Amniotic epithelial cell (primary cell): ENCODE results near the gene ST6GALNAC5.
"Not testable (repeated sequence)": the region's sequence is repeated elsewhere in the genome, so short reads cannot be mapped to it uniquely, and the experiment has no call there.

Experiments
- DNase-seq: peaks from one replicate; pipeline ENCODE4 v3.0.0-alpha.2; 2010; ENCODE audit warnings: low read depth

Gene ST6GALNAC5

GRCh38 chr1:76867342-76868130, at the start of gene ST6GALNAC5:
ST6GALNAC5 (plus strand) TSS chr1:76867480.
- peak; percentile 64 for DNase-seq

DNA sequence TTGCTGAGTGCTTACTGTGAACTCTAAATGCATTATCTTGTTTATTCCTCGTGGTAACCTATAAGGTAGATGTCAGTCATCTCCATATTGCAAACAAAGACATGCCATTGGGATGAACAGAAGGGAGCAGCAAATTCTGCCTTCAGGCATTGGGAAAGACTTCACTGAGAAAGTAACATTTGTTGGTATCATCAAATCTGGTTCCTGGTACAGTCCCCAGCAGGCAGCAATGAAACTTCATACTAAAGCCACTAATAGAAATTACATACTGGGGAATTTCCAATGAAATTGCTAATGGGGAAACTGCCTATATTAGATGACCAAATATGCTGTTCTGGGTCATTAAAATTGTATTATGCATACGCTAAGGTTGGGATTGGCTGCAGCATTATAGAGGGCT, 47.3 kb upstream of the ST6GALNAC5 start:
- no peak for DNase-seq

DNA sequence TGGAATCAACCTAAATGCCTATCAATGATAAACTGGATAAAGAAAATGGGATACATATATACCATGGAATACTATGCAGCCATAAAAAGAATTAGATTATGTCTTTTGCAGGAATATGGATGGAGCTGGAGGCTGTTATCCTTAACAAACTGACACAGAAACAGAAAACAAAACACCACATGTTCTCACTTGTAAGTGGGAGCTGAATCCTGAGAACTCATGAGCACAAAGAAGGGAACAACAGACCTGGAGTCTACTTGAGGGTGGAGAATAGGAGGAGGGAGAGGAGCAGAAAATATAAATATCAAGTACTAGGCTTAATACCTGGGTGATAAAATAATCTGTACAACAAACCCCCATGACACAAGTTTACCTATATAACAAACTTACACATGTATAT, 44.3 kb upstream of the ST6GALNAC5 start:
- not testable (repeated sequence) for DNase-seq

DNA sequence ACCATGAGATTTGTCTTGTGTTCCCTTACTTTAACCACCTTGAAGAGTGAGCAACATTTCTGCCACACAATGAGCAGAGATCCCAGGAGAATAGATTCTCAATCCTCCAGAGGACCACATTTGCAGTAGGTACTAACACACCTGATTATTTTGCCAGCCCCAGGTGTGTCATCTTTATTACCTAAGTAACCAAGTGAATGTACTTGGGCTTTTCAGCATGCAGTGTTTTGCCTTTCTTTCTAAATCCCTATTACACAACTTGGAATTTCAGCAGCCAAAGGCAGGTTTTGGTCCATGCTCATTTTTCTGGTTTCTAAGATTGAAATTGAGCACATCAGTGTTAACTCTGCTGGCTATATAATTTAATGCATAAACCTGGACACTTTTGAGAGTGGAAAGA, 43.2 kb upstream of the ST6GALNAC5 start:
- DNase-seq: no peak

GRCh38 chr1:76826072-76826845, 41.0 kb upstream of the ST6GALNAC5 start:
- DNase-seq: peak; percentile 78

- DNase-seq: peak; percentile 7
Measured at GRCh38 chr1:76827066-76827465, 40.2 kb upstream of the ST6GALNAC5 start.

DNA sequence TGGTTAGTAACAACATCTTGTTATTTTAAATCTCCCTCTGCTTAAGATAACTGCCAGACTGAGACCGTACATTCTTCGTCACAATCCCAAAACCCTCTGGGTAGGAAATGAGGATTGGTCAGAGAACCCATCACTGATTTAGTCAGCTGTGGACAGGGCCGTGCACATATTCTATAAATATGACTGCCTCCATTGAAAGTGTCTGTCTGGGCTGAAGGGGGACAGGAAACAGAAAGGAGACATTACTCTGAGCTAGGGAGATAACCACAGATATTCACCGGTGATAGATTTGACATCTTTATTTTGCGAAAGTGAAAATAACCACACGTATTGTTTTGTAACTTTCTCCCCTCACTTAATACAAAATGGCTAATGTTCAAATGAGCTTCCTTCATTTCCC, 36.9 kb upstream of the ST6GALNAC5 start:
- no peak for DNase-seq

GRCh38 chr1:76832521-76832920, 34.8 kb upstream of the ST6GALNAC5 start:
- DNase-seq: no peak

DNA sequence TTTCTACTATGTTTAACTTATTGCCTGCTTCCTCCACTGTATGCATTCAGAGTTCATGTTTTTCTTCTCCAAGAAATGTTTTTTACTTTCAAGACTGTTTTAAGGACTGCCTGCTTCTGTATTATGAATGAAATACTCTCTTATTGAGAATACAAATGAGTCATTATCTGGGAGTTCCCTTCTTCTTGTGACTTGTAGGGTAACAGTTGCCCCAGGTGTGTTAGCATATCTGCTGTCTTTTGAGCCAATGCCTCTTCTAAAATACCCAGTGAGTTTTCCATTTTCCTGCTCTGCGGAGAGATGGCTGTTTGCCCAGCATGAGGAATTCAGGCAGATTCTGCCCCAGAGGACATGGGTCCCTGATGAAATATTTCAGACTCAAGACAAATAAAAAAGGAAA, 34.1 kb upstream of the ST6GALNAC5 start:
- DNase-seq: no peak

GRCh38 chr1:76833856-76834255, 33.4 kb upstream of the ST6GALNAC5 start:
- no peak for DNase-seq

DNA sequence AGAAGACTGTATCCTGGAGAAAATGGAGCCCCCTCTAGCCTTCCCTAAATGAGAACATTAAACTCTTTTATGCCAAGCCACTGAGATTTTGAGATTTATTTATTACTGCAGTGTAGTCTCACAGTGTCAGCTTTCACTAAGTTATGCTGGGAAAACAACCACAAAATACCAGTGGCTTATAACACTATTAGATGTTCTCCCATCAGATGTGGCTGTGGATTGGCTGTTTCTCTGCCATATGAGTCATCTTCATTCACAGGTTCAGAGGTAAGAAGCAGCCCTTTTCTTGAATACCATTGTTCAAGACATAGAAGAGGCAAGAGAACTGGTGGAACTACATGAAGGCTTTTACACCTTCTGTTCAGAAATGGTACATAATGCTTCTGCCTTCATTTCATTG, 32.1 kb upstream of the ST6GALNAC5 start:
- DNase-seq: peak; percentile 80

GRCh38 chr1:76840278-76840677, 27.0 kb upstream of the ST6GALNAC5 start:
- no peak for DNase-seq

- no peak for DNase-seq
Measured at GRCh38 chr1:76841460-76841859, 25.8 kb upstream of the ST6GALNAC5 start.

- DNase-seq: no peak
Measured at GRCh38 chr1:76843821-76844464, 23.3 kb upstream of the ST6GALNAC5 start.

GRCh38 chr1:76854255-76854654, 13.0 kb upstream of the ST6GALNAC5 start:
- DNase-seq: no peak

GRCh38 chr1:76856104-76856503, 11.2 kb upstream of the ST6GALNAC5 start:
- no peak for DNase-seq

DNA sequence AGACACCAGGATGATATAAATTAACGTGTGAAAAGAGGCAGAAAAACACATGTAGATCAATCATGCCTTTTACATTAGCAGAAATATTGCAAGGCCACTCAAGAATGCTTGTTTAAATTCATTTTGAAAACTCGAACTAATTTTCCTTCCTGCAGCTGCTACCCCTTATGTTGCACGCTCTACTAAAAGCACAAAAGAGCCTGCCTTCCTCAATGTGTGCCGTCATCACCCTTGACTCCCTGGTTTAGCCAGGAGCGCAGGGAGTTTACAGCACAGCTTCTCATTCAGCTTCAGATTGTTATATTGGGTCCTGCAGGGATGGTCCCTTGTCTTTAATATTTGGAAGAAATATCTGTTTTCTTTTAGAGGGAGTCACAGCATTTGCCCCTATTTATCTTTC, 10.1 kb upstream of the ST6GALNAC5 start:
- no peak for DNase-seq

DNA sequence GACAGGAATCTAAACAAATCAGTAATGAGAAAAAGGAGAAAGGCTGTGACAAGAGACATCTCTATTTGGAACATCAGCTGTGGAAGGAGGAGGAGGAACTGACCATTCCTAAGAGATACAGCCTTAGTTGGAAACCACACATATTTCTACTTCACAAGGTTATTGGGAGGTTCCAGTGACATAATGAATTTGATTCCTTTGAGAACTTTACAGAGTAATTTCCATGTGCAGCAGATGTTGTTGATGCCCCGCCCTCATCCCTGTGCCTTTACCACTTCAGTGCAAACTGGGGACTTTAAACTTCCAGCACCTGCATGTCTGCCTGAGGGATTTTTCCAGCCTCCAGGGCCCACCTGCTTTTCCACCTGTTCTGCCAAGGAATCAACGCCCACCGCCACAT, 9.3 kb upstream of the ST6GALNAC5 start:
- DNase-seq: peak; percentile 24

- DNase-seq: no peak
Measured at GRCh38 chr1:76861149-76861548, 6.1 kb upstream of the ST6GALNAC5 start.

- peak; percentile 73 for DNase-seq
Measured at GRCh38 chr1:76862447-76862846, 4.8 kb upstream of the ST6GALNAC5 start.

DNA sequence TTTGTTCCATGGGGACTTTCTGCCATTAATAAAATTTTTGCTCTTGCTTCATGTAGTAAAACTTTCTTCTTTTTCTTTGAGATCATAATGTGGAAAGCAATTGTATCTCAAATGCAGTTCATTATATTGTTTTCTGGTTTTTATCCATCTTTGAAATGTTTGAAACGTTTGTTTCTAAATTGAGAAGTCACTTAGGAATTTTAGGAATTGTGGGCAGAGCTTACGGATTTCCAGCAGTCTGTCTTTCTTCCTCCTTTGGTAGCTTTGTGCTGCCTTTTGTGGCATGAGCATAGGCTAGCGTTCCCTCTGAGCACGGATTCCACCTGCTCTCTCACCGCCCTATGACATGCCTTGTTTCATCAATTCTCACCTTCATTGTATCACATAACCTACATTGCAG, 2.9 kb upstream of the ST6GALNAC5 start:
- peak; percentile 23 for DNase-seq

GRCh38 chr1:76865696-76866286, 1.5 kb upstream of the ST6GALNAC5 start:
- peak; percentile 67 for DNase-seq
